ENCODE data around the gene SH2D7.

- TF ChIP-seq ESRRG (CRISPR knock-in tag; IDR thresholded peaks at IDR 0.05): no peak
- TF ChIP-seq ZNF70 (CRISPR knock-in tag; IDR thresholded peaks at IDR 0.05): no peak
These were observed 12.5 kb downstream of the SH2D7 start for GRCh38 chr15:78104566-78105475.
